HepG2 (cell line): ENCODE data around the gene NEURL2. TPM values are rescaled to one million over a fixed set of nuclear protein-coding genes. Genes with fewer than 3 reads are reported as not detected.

Experiments
- AKNA ChIP-seq: sonication (generic); formaldehyde crosslinking; IDR thresholded peaks from 2 replicates; pipeline ENCODE4 v1.4.0; 2020; ENCODE audit warnings: missing genetic modification reagents, borderline replicate concordance
- BORCS8-MEF2B ChIP-seq: sonication (generic); formaldehyde crosslinking; IDR thresholded peaks from 2 replicates; pipeline ENCODE4 v1.8.0; 2022; ENCODE audit warnings: mild to moderate bottlenecking, missing genetic modification reagents
- ISL2 ChIP-seq: sonication (generic); formaldehyde crosslinking; IDR thresholded peaks from 2 replicates; pipeline ENCODE4 v1.5.0; 2020; ENCODE audit warnings: missing genetic modification reagents
- SAFB2 ChIP-seq: sonication (generic); formaldehyde crosslinking; IDR thresholded peaks from 2 replicates; pipeline ENCODE4 v1.5.1; 2020; ENCODE audit warnings: missing genetic modification reagents, low read depth, mild to moderate bottlenecking, borderline replicate concordance
- SAP130 ChIP-seq: IDR thresholded peaks from 2 replicates; pipeline ENCODE4 v1.6.1; 2016; ENCODE audit warnings: low read depth
- TFDP2 ChIP-seq: sonication (generic); formaldehyde crosslinking; IDR thresholded peaks from 2 replicates; pipeline ENCODE4 v1.4.0; 2020; ENCODE audit warnings: missing genetic modification reagents
- ZFAT ChIP-seq: sonication (generic); formaldehyde crosslinking; conservative IDR thresholded peaks from 2 replicates; pipeline ENCODE4 v1.8.1; 2023; ENCODE audit warnings: missing genetic modification reagents, inconsistent platforms
- ZFP36 ChIP-seq: fragments of 150-350 bp; IDR thresholded peaks from 2 replicates; pipeline ENCODE4 v1.6.1; 2018; ENCODE audit warnings: borderline replicate concordance, low read length, low read depth; ENCODE audit not compliant: partially characterized antibody
- ZNF24 ChIP-seq: fragments of 450-650 bp; IDR thresholded peaks from 2 replicates; pipeline ENCODE4 v1.6.1; 2017; ENCODE audit warnings: antibody characterized with exemption, mild to moderate bottlenecking
- ZNF318 ChIP-seq: sonication (generic); formaldehyde crosslinking; IDR thresholded peaks from 2 replicates; pipeline ENCODE4 v1.4.0; 2020; ENCODE audit warnings: mild to moderate bottlenecking, missing genetic modification reagents
- polyA plus RNA-seq, 8 experiments: library from polyadenylated mRNA; depleted of rRNA in 3 of 8; stranded (reverse) in 7 of 8; unstranded in 1 of 8; fragments of >200 nt; fragmentation: Illumina TruSeq in 4 of 8; extraction: Trizol in 4 of 8; gene quantifications; 2 replicates each; pipeline versions ENCODE4 v1.2.1 to v1.2.3, GENCODE V29; 2011 to 2016; ENCODE audit warnings: low read depth in 4 of 8, missing spikeins in 1 of 8, mixed read lengths in 1 of 8; ENCODE audit not compliant: insufficient read depth in 1 of 8
- total RNA-seq, 5 experiments: library from RNA; depleted of rRNA; stranded (reverse); fragments of >200 nt; fragmentation: Illumina TruSeq; extraction: Trizol; gene quantifications; 2 replicates each; pipeline ENCODE4 v1.2.3, GENCODE V29; 2016; ENCODE audit warnings: low read depth in 1 of 5
- TF ChIP-seq, protein P1 (sequence below): sonication (generic); formaldehyde crosslinking; IDR thresholded peaks from 2 replicates; pipeline ENCODE4 v1.4.0; 2020; ENCODE audit warnings: missing genetic modification reagents, borderline replicate concordance

The NEURL2 gene
- total and polyA plus RNA-seq, 2 of the 13 experiments (the other 11 are each of a cell fraction or from before 2014, with no cell fraction given), result 7.2 to 9.7 TPM

GRCh38 chr20:45880988-45881788 is 9.8 kb downstream of the NEURL2 start, which contains the start of gene ZSWIM1 (continued):
- TF ChIP-seq SAFB2 (CRISPR knock-in tag) (no peak), ZNF318 (CRISPR knock-in tag) (0 out of 2 replicates have a peak, but pooled peaks have one; percentile 69), TFDP2 (CRISPR knock-in tag) (peak; percentile 75; the same call in 1 of the 2 replicates), ZFP36 (peak; percentile 77), ZFAT (CRISPR knock-in tag) (no peak), ISL2 (peak; percentile 59; the same call in 1 of the 2 replicates), SAP130 (CRISPR knock-in tag) (peak; percentile 99), BORCS8-MEF2B (CRISPR knock-in tag) (peak; percentile 88), AKNA (CRISPR knock-in tag) (no peak), ZNF24 (no peak)
- TF ChIP-seq, protein P1, sequence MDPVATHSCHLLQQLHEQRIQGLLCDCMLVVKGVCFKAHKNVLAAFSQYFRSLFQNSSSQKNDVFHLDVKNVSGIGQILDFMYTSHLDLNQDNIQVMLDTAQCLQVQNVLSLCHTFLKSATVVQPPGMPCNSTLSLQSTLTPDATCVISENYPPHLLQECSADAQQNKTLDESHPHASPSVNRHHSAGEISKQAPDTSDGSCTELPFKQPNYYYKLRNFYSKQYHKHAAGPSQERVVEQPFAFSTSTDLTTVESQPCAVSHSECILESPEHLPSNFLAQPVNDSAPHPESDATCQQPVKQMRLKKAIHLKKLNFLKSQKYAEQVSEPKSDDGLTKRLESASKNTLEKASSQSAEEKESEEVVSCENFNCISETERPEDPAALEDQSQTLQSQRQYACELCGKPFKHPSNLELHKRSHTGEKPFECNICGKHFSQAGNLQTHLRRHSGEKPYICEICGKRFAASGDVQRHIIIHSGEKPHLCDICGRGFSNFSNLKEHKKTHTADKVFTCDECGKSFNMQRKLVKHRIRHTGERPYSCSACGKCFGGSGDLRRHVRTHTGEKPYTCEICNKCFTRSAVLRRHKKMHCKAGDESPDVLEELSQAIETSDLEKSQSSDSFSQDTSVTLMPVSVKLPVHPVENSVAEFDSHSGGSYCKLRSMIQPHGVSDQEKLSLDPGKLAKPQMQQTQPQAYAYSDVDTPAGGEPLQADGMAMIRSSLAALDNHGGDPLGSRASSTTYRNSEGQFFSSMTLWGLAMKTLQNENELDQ (CRISPR knock-in tag), result 0 out of 2 replicates have a peak, but pooled peaks have one; percentile 70
